ENCODE results near the gene IGF1.
"Not testable (repeated sequence)": the region's sequence is repeated elsewhere in the genome, so short reads cannot be mapped to it uniquely, and the experiment has no call there.

The IGF1 gene

DNA sequence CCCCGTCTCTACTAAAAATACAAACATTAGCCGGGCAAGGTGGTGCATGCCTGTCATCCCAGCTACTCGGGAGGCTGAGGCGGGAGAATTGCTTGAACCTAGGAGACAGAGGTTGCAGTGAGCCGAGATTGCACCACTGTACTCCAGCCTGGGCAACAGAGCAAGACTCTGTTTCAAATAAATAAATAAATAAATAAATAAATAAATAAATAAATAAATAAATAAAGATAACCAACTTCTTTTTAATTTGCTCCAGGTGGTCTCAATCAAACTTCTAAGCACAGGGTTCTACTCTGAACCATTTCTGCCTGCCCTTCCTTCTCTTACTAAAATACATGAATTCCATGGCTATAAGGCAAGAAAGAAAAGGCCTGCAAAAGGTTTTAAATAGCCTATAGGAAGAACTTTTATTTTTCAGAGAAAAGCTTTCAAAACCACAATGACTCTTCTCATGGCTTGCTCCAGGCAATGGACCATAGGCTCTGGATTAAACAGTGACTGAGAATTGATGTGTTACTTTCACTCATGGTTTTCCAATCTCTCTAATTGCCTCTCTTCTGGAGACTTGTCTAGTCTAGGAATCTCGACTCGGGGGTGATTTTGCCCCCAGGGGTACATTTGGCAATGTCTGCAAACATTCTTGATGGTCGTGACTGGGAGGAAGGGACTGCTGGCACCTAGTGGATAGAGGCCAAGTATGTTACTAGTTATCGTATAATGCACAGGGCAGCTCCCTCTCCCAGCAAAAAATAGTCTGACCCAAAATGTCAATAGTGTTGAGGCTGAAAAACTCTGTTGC, 14.4 kb downstream of the IGF1 start:
- intact Hi-C loops (cut with DNase I): no loop called here

DNA sequence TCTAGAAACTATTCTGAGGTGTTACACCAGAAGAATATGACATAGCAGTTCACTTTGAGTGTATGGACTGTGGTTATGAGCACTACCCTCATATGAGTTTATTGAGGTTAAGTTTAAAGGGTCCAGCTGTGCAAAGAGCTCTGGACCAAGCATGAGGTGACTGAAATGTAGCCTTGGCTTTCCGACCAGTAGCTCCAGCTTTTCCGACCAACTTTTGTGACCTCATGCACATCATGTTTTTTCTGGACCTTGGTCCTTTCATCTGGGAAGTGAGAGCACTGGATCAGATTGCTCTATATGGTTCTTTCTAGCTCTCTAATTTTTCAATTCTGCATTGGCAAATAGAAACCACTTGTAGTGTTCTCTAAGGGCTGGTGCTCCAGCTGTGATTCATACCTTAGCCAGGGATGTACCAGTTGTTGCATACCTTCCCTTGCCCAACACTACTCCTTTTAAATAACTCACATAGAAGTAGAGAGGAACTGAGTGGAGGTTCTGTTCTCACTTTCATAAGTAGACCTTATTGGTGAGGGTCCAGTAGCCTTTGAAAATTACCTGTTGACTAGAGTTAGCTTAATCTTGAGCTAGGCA, 16.6 kb downstream of the IGF1 start:
- intact Hi-C loops (cut with DNase I): no loop called here
- DNase-seq: no peak

More for the DNA sequence above, 14.4 kb downstream of the IGF1 start:
- DNase-seq: no peak

DNA sequence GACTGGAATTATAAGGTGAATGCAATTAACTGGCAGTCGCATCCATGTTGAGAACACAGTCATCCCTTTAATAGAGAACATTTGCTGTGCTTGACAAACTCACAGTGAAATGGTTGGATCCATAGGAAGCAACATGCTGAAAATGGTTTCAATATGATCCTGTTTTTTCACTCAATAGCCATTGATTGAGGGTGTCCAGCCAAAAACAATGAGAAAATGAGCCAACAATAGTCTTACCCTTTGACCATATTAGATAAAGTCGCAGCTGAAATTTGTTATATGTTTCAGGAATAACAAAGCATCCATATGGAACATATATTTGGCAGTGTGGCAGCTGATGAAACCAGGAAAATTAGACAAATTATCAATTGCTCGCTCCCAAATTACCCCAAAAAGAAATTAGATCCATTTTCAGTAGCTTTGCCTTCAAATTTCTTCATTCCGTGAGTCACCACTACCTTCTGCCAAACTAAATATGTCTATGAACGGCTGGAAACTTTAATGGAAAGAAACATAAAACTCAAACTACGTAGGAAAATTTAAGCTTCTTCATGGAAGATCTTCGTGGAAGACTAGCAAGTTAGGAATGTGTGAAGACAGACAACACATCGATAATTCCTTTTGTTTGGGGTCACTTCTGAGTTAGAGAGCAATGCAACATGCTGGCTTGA, 17.4 kb downstream of the IGF1 start:
- DNase-seq: no peak
- intact Hi-C loops (cut with DNase I): no loop called here

DNA sequence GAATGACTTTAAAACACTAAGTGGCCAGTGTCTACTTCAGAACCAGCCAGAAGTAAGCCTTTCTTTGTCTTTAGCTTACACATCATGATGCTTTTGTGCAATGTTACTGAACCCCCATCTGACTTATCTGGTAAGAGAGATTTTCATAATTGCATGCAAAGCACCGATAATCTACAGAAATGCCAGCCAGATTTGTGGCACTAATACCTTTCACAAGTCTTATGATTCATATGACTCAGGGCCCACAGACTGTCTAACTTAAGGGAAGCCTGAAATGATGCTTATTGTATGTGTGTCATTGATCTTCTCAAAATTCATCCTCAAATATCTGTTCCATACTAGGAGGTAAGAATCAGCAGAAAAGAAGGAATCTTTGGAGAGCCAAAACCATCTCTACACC, 18.0 kb downstream of the IGF1 start:
- intact Hi-C loops (cut with DNase I): no loop called here
- DNase-seq: no peak

DNA sequence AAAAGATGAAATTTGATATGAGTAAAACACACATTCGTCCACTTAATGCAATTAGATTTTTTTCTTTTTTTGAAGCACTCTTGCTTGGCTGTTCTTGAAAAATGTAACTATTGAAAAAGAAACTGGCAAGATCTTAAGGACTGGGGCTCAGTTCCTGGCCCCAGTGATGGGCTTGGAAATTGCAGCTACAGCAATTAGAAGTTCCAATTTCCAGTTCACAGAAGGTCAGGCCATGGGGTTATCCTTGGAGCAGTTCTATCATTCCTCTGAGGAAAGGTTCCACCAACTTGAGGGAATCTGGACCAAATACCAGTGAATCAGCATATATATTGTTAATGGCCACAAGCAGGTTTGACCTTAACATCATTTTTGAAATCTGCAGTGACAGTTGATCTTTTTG, 18.9 kb downstream of the IGF1 start:
- intact Hi-C loops (cut with DNase I): no loop called here

DNA sequence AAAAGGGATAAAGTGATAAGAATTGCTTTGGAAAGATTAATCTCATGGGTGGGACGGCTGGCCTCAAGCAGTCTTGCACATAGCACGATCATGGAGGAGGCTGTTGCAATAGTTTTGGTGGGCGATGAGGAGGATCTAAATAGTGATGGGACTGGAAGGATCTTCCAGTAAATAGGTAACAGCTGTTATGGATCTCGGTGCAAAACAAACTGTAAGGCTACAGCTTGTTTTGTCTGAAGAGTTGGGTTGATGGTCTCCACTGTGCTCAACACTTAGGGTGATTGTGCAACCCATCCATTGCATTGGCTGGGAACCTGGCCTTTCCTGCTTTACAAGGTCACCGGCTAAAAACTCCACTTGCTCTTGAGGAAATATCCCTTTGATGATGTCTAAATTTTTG, 21.0 kb downstream of the IGF1 start:
- intact Hi-C loops (cut with DNase I): no loop called here

More for the DNA sequence above, 18.9 kb downstream of the IGF1 start:
- DNase-seq: no peak

DNA sequence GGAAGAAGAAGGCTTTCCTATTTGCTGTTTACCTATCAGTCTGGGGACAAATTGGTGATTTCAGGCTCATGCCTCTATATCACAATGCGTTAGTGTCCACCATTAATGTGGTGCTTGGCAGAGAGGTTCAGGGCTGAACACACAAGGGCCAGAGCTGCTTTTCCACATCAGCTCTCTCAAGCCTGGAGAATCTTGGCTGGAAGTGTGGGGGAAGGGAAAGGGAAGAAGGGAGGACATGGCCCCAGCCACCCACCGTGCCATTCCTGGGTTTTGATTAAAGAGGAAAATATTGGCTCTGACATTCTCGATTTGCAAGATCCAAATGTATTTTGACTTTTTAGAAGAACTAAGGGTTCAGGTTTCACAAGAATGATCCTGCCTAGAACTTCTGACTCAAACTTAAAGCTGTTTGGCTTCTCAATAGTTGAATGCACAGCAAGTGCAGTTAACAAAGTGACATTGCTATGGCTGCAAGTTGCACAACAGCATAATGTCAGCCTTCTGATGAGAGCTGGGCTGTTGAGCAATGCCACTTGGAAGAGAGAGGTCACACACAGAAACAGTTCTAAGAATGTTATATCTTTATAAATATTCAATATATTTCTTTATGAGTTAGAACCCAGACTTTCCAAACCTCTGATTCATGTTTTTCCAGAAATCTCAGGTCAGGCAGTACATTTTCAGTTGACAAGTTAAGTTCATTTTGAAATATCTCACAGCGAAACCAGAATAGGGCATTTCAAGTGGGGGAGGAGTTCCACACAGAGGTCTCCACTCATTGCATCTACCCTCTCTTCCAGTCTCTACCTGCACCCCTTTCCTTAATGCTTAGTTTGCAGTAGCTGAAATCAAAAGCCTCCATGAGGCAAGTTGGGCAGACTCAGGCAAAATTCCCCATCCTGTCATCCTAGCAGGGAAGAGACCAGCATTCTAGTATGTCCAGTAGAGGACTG, 25.3 kb downstream of the IGF1 start:
- intact Hi-C loops (cut with DNase I): no loop called here

More for the DNA sequence above, 21.0 kb downstream of the IGF1 start:
- DNase-seq: no peak

DNA sequence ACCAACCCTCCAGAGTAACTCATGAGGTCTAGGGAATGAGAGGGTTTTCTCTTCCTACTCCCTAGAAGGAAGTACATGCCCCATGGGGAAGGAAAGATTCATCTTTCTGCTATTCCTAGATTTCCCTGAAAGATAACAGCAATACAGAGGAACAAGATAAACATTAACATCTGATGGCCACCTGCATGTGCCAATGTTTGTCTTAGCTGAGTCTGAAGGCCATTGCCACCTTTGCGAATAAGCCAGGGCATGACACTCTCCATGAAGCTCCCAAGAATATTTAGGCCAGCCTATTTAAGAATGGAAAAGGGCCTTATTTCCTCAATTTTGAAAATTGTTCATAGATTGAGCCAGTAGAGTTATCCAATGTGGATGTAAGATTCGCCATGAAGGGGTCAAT, 26.0 kb downstream of the IGF1 start:
- DNase-seq: no peak
- intact Hi-C loops (cut with DNase I): no loop called here

More for the DNA sequence above, 25.3 kb downstream of the IGF1 start:
- DNase-seq: no peak

DNA sequence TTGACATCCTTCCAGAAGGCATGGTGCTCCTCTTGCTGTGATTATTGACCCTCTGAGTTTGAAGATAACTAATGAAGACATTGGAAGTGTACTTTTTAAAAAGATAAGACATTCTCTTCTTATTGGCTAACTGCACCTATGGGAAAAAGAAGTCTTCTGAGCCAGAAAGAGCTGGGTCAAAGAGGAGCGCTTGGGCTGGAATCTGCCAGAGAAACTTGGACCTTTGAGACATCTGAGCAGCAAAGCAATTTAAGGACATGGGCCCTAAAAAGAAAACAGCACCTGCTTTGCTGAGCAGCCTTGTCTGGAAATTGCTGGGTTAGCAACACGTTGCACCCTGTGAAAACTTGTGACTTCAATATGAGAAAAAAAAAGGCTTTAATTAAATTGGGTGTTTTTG, 27.8 kb downstream of the IGF1 start:
- intact Hi-C loops (cut with DNase I): no loop called here
- no peak for DNase-seq

DNA sequence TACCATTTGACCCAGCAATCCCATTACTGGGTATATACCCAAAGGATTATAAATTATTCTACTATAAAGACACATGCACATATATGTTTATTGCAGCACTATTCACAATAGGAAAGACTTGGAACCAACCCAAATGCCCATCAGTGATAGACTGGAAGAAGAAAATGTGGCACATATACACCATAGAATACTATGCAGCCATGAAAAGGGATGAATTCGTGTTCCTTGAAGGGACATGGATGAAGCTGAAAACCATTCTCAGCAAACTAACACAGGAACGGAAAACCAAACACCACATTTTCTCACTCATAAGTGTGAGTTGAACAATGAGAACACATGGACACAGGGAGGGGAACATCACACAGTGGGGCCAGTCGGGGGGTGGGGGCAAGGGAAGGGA, 31.3 kb downstream of the IGF1 start:
- intact Hi-C loops (cut with DNase I): not testable (repeated sequence)

DNA sequence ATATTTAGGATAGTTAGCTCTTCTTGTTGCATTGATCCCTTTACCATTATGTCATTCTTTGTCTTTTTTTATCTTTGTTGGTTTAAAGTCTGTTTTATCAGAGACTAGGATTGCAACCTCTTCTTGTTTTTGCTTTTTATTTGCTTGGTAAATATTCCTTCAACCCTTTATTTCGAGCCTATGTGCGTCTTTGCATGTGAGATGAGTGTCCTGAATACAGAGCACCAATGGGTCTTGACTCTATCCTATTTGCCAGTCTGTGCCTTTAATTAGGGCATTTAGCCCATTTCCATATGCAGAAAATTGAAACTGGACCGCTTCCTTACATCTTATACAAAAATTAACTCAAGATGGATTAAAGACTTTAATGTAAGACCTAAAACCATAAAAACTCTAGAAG, 32.9 kb downstream of the IGF1 start:
- DNase-seq; intact Hi-C loops (cut with DNase I): not testable (repeated sequence)

More for the DNA sequence above, 31.3 kb downstream of the IGF1 start:
- not testable (repeated sequence) for DNase-seq

DNA sequence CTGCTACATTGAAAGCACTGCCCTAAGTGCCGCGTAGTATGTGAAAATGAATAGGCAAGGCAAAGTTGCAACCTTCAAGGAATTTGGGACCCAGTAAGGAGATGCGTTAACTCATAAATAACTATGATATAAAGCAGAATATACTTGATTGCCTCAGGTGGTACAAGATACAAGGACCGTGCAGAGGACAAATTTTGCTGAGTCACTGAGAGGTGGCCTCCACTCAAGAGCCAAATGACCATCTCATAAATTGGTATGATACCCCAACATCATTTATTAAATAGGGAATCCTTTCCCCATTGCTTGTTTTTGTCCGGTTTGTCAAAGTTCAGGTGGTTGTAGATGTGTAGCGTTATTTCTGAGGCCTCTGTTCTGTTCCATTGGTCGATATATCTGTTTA, 35.7 kb downstream of the IGF1 start:
- DNase-seq: no peak
- intact Hi-C loops (cut with DNase I): no loop called here

DNA sequence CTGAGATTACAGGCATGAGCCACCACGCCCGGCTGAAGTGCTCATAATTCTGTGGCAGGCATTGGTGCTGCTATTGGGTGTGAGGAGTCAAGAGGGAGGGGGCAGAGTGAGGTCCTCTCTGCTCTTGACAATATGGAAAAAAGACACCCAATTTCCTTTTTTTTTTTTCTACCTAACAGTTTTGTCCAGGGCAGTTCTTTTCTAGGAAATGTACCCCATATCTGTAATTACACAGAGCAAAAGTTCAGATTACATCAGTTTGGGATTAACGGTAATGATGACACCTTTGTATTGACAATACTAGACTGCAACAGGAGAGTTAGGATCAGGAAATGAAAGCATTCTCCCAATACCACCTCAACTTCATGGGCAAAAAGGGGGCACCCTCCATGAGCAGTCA, 36.3 kb downstream of the IGF1 start:
- no peak for DNase-seq
- intact Hi-C loops (cut with DNase I): no loop called here

DNA sequence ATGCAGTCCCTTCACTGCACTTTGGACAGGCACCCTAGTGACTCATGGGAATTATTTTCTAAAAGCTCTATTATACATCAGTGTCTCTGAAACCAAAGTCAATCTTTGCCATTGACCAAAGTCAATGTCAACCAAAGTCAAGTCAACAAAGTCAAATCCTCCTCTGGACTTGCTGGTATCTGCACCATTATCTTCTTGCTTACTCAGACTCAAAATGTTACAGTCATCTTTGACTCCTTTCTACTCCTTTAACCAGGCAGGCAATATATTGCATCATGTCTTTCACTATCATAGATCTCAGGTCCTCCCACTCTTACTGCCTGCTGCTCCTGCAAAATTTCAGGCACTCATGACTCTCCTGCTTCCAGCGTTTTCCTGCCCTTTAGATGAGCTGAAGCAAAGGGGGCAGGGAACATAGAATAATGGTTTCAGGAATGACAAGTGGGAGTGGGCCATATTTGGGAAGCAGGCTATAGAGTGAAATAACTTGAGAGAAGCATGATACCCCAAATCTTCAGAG, 39.2 kb downstream of the IGF1 start:
- no peak for DNase-seq
- intact Hi-C loops (cut with DNase I): no loop called here

DNA sequence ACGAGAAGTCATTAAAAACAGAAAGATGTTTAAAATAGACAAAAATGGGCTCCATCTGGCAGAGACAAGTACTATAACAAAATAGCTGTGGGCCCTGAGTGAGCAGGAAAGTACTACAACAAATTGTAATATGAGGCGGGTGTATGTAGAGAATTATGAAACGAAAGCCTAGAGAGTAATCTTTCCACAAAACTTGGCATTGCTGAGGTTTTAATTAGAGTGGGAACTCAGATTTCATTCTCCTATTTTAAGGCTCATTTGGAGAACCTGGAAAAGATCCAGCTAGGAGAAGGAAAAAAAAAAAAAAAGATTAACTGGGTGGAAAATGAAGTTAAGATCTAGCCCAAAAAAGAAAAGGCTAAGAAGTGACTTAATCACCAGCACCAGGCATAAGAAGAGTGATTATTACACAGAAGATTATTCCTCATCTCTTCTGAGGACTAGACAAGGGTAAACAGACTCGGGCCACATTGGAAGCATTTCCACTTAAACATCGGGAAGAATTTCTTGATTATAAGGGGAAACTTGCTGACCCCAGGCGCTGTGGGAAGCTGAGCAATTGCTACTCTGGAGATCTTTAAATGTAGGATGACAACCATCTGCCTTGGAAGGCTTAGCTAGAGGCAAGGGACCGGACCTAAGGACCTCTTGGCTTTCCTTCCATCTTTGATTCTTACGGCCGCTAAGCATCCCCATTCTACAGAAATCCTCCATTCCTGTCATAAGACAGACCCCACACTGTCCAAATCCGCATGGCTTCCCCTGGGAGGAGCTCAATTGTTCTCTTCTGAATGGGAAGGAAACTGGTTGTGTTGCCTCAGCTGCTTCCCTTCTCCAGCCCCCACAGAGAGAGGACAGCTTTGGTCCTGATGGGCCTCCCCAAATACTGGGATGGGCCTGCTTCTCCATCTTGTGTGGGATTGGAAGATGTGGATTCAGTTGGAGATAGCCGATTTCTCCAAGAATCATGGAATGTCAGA, 40.6 kb downstream of the IGF1 start:
- intact Hi-C loops (cut with DNase I): no loop called here
- DNase-seq: no peak

DNA sequence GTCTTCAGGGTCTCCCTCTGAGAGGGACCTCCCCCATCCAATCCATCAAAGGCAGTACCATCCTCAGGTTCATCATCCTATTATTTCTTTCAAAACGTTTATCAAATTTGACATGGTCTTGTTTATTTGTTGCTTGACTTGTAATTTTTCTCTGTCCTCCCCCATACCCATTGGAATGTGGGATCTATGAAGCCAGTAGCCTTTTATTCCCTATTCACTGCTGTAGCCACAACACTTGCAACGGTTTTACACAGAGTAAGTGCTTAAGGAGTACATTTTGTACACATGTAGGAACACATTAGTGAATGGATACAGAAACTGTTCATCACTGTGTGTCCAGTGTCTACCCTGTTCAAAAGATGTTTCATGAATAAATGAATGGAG, 41.5 kb downstream of the IGF1 start:
- intact Hi-C loops (cut with DNase I): no loop called here
- DNase-seq: no peak

DNA sequence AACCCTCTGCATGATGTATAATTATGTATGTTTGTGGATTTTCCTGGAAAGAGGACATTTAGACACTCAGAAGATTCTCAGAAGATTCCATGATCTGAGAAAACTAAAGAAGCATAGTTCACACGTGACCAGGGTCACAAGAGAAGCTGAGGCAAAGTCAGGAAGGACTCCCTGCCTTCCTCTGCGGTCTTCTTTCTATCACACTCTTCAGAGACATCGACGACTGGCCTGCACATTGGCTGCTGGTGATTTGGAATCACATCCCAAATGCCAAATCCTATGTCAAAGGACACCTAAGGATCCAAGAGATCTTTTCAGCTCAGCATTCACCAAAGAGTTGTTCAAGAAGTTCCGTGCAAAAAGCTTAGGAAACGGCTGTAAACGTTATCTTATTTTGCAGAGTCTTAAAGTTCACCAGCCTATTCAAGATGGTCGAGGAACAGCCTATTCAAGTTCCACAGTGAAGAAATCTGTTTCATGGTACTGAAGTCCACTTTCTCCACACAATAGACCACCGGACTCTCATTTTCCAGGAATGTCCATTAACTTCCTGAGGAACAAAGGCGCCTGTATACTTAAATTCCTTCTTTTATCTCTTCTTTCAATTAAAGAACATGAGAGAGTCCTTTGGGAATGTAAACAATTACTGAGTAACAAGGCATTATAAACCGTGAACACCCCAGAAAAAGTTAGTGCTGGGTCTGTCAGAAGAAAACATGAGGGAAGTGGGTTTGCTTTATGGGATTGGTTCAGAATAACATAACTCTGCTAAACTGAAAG, 42.1 kb downstream of the IGF1 start:
- intact Hi-C loops (cut with DNase I): no loop called here

More for the DNA sequence above, 42.1 kb downstream of the IGF1 start:
- no peak for DNase-seq

All from head of caudate nucleus (tissue), 42 donors.